Sigmoid colon (tissue), 7 donors: ENCODE measurements around the gene DOCK3. TPM values are rescaled to one million over a fixed set of nuclear protein-coding genes. Genes with fewer than 3 reads are reported as not detected.

Experiments used
- DNase-seq: peaks from one replicate; pipeline ENCODE4 v3.0.0-alpha.2; 2019
- H3K27ac ChIP-seq, 4 donors: fragments of 200-600 bp; sonication (generic); one replicate each; pipeline ENCODE4 v1.5.1; 2016 to 2019; ENCODE audit warnings: mild to moderate bottlenecking in 1 of 4
- H3K27me3 ChIP-seq, 3 donors: fragments of 200-600 bp; sonication (generic); one replicate each; pipeline ENCODE4 v1.5.1; 2019; ENCODE audit warnings: mild to moderate bottlenecking in 1 of 3
- H3K36me3 ChIP-seq, 4 donors: fragments of 200-600 bp; sonication (generic); one replicate each; pipeline ENCODE4 v1.5.1; 2016 to 2019
- H3K4me1 ChIP-seq, 4 donors: fragments of 200-600 bp; sonication (generic); one replicate each; pipeline ENCODE4 v1.5.1; 2017 to 2019
- H3K4me3 ChIP-seq, 4 donors: fragments of 200-600 bp; sonication (generic); one replicate each; pipeline ENCODE4 v1.5.1; 2017 to 2019; ENCODE audit warnings: mild to moderate bottlenecking in 2 of 4, moderate library complexity in 1 of 4
- H3K9me3 ChIP-seq, 4 donors: fragments of 200-600 bp in 3 of 4; sonication (generic) in 3 of 4; one replicate each; pipeline versions ENCODE4 v1.5.1 to v1.6.1; 2013 to 2019
- EP300 ChIP-seq, 4 donors: sonication (generic); formaldehyde crosslinking; IDR thresholded peaks; one replicate each; pipeline ENCODE4 v1.6.1; 2017; ENCODE audit warnings: antibody characterized with exemption in 4 of 4
- POLR2A ChIP-seq, 2 donors: fragments of 450-650 bp; IDR thresholded peaks; one replicate each; pipeline ENCODE4 v1.6.1; 2016; ENCODE audit warnings: antibody characterized with exemption in 2 of 2, mild to moderate bottlenecking in 2 of 2, moderate library complexity in 2 of 2
- POLR2AphosphoS5 ChIP-seq, 4 donors: sonication (generic); formaldehyde crosslinking; IDR thresholded peaks; one replicate each; pipeline ENCODE4 v1.6.1; 2017; ENCODE audit warnings: antibody characterized with exemption in 4 of 4
- WGBS, 2 donors: extraction: QIAGEN DNeasy Blood & Tissue Kit; methylation state at CpG; one replicate each; pipeline ENCODE4 v1.1.7; 2013; 5-methylcytosine and 5-hydroxymethylcytosine counted together
- intact Hi-C: fragments of 100-400 bp; cut with DNase I; formaldehyde crosslinking; loops from one replicate; pipeline ENCODE4 v1.15.1; 2023
- polyA plus RNA-seq, 3 donors: library from polyadenylated mRNA; stranded (reverse); fragments of 200-250 nt; gene quantifications; one replicate each; pipeline ENCODE4 v1.2.3, GENCODE V29; 2013
- total RNA-seq, 4 donors: library from RNA; depleted of rRNA; stranded (reverse); fragments of >200 nt; gene quantifications; one replicate each; pipeline ENCODE4 v1.1.0, GENCODE V29; 2016
- TF ChIP-seq, protein P1 (sequence below), 4 experiments: fragments of 450-650 bp in 3 of 4; fragments of 200-600 bp in 1 of 4; IDR thresholded peaks; one replicate each; pipeline ENCODE4 v1.5.1; 2016 to 2019; ENCODE audit warnings: antibody characterized with exemption in 4 of 4, mild to moderate bottlenecking in 3 of 4, moderate library complexity in 2 of 4
- donor health status: healthy with polysubstance abuse.
- donor health status: Bipolar disorder and iron deficiency.
- donor health status: healthy.

The DOCK3 gene
- total and polyA plus RNA-seq, 7 donors, result 0.25 to 4.4 (median 3.3) TPM; not detected in 2

DNA sequence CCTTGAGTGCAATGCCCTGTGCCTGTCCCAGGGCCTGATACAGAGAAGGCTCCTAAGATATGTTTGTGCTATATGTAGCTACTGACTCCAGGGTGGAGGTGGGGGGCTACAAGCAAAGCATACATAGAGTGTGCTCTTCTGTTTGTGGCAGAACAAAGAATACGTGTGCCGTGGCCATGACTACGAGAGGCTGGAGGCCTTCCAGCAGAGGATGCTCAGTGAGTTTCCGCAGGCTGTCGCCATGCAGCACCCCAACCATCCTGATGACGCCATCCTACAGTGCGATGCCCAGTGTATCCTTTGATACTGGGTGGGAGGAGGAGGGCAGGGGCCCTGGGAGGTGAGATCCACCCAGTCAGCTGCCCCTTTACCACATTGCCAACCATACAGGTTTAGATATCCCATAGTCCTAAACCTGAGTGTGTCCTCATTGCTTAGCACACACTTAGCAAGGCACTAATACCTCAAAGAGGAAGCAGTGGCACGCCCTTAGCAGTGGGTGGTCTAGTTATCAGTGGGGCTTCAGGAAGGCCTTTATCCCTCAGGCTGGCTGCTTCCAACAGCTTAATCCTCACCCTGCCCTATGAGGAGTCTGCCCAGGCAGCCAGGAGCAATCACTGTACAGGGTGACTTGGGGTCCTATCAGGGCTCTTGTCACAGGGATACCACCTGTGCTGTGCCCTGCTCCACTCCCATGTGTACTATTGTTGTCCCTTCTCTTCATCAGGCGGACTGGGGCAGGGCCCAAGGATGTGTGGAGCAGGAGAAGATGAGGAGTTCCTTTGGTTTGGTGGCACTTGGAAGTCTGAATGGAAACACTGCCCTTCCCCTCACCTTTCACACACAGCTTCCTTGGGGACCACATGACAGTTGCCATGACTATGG lies 680.2 kb downstream of the DOCK3 start:
- Histone ChIP-seq H3K27ac (no peak overlapping the region), H3K4me3 (no peak overlapping the region), H3K4me1 (no peaks in the 10 kb centered on the region), H3K9me3 (no peaks in the 10 kb centered on the region), H3K36me3 (no peaks in the 10 kb centered on the region), H3K27me3 (no peaks in the 10 kb centered on the region)
- TF ChIP-seq, protein P1, sequence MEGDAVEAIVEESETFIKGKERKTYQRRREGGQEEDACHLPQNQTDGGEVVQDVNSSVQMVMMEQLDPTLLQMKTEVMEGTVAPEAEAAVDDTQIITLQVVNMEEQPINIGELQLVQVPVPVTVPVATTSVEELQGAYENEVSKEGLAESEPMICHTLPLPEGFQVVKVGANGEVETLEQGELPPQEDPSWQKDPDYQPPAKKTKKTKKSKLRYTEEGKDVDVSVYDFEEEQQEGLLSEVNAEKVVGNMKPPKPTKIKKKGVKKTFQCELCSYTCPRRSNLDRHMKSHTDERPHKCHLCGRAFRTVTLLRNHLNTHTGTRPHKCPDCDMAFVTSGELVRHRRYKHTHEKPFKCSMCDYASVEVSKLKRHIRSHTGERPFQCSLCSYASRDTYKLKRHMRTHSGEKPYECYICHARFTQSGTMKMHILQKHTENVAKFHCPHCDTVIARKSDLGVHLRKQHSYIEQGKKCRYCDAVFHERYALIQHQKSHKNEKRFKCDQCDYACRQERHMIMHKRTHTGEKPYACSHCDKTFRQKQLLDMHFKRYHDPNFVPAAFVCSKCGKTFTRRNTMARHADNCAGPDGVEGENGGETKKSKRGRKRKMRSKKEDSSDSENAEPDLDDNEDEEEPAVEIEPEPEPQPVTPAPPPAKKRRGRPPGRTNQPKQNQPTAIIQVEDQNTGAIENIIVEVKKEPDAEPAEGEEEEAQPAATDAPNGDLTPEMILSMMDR (IDR thresholded peaks at IDR 0.05), result no peak
- TF ChIP-seq POLR2AphosphoS5 (IDR thresholded peaks at IDR 0.05) (no peak), EP300 (IDR thresholded peaks at IDR 0.05) (no peak)
- intact Hi-C loops, result no loop called here
- DNase-seq, result peak; percentile 15
- whole genome bisulfite sequencing, 2 donors, result 91 to 92% methylated on average over 9 of the region's 9 CpGs

DNA sequence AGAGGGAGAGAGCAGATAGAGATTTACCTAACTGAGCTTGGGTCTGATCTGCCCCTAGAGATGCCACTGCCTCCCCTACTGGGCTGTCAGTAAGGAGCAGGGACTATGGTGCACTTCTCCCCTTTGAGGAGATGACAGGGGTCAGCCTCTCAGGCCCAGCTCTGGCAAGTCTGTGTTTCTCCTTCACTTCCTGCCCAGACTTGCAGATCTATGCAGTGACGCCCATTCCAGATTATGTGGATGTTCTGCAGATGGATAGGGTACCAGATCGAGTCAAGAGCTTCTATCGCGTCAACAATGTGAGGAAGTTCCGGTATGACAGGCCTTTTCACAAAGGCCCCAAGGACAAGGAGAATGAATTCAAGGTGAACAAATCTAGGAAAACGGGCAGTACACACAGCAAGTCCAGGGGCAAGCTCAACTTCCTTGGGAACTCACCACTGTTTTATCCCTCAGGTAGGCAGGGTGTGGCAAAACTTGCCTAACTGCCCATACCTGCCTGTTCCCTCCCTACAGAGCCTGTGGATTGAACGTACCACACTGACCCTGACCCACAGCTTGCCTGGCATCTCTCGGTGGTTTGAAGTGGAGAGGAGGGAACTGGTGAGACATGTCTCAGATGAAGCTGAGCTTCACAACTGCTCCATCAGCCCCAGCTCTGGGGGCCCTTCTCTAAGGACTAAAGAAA lies 681.3 kb downstream of the DOCK3 start:
- H3K27me3 ChIP-seq, result no peaks in the 10 kb centered on the region
- no peak overlapping the region for H3K4me3 ChIP-seq
- intact Hi-C loops, result no loop called here
- no peaks in the 10 kb centered on the region for H3K4me1 ChIP-seq
- DNase-seq, result no peak
- no peaks in the 10 kb centered on the region for H3K36me3 ChIP-seq
- 66 to 75% methylated on average over 8 of the region's 8 CpGs for WGBS, 2 donors
- TF ChIP-seq POLR2AphosphoS5 (IDR thresholded peaks at IDR 0.05) (no peak), EP300 (IDR thresholded peaks at IDR 0.05) (no peak), POLR2A (IDR thresholded peaks at IDR 0.05) (no peak)
- TF ChIP-seq, protein P1 (IDR thresholded peaks at IDR 0.05), result no peak
- H3K27ac ChIP-seq, result no peak overlapping the region
- H3K9me3 ChIP-seq, result no peaks in the 10 kb centered on the region

DNA sequence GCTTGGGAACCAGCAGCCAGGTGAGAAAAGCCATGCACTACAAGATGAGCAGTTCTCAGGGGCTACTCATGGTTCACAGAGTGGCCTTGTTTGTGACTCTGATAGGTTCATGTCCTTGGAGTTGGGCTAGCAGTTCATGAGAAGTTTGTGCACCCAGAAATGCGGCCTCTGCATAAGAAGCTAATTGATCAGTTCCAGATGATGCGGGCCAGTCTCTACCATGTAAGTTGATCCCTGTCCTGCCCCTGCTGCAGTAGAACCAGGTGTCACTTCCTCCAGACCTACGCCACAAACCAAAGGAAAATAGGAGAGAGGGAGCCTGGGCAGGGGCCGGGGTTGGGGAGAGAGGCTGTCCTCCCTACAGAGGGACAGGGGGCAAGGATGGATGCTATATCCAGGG lies 683.1 kb downstream of the DOCK3 start:
- no peak overlapping the region for H3K4me3 ChIP-seq
- H3K4me1 ChIP-seq, result no peaks in the 10 kb centered on the region
- TF ChIP-seq POLR2A (IDR thresholded peaks at IDR 0.05), result no peak
- TF ChIP-seq, protein P1 (IDR thresholded peaks at IDR 0.05), result no peak
- TF ChIP-seq POLR2AphosphoS5 (IDR thresholded peaks at IDR 0.05), result no peak
- TF ChIP-seq EP300 (IDR thresholded peaks at IDR 0.05), result no peak
- DNase-seq, result no peak
- H3K27ac ChIP-seq, result no peak overlapping the region
- no peaks in the 10 kb centered on the region for H3K36me3 ChIP-seq
- intact Hi-C loops, result no loop called here
- H3K27me3 ChIP-seq, result no peaks in the 10 kb centered on the region
- no peaks in the 10 kb centered on the region for H3K9me3 ChIP-seq
- 69 to 71% methylated on average over 4 of the region's 4 CpGs for WGBS, 2 donors

DNA sequence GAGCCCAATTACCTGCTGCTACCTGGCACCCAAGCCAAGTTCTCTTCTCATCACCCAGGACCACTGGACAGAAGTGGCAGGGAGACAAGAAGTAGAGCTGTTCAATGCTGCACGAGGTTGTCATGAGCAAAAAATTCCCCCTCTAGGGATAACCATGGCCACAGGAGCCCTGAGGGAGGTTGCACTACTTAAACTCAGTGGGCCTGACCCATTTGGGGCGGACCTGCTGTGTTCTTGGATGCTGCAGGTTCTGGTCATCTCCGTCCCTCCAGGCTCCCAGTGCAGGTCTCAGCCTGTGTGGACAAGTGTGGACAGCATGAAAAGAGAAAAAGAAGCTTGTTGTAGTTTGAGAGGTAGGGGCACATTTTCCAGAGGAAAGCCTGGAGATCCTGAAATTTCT lies 684.3 kb downstream of the DOCK3 start:
- no peaks in the 10 kb centered on the region for H3K4me1 ChIP-seq
- DNase-seq, result no peak
- no peak for TF ChIP-seq POLR2AphosphoS5 (IDR thresholded peaks at IDR 0.05)
- TF ChIP-seq POLR2A (IDR thresholded peaks at IDR 0.05), result no peak
- TF ChIP-seq, protein P1 (IDR thresholded peaks at IDR 0.05), result no peak
- intact Hi-C loops, result no loop called here
- no peaks in the 10 kb centered on the region for H3K27me3 ChIP-seq
- WGBS, 2 donors, result 78 to 80% methylated on average over 3 of the region's 3 CpGs
- H3K4me3 ChIP-seq, result no peak overlapping the region
- H3K9me3 ChIP-seq, result no peaks in the 10 kb centered on the region
- H3K27ac ChIP-seq, result no peak overlapping the region
- no peaks in the 10 kb centered on the region for H3K36me3 ChIP-seq
